ENCODE data around the gene PCSK4. TPM values are rescaled to one million over a fixed set of nuclear protein-coding genes. Genes with fewer than 3 reads are reported as not detected.
A peak's percentile ranks its signal among the peaks of the same experiment; 100 is the strongest.

PCSK4 gene
- total and polyA plus RNA-seq, 9 of the 15 experiments (the other 6 are each of a cell fraction or from before 2014, with no cell fraction given) = 0.01 to 9.1 (median 2.1) TPM; not detected in 1

DNA sequence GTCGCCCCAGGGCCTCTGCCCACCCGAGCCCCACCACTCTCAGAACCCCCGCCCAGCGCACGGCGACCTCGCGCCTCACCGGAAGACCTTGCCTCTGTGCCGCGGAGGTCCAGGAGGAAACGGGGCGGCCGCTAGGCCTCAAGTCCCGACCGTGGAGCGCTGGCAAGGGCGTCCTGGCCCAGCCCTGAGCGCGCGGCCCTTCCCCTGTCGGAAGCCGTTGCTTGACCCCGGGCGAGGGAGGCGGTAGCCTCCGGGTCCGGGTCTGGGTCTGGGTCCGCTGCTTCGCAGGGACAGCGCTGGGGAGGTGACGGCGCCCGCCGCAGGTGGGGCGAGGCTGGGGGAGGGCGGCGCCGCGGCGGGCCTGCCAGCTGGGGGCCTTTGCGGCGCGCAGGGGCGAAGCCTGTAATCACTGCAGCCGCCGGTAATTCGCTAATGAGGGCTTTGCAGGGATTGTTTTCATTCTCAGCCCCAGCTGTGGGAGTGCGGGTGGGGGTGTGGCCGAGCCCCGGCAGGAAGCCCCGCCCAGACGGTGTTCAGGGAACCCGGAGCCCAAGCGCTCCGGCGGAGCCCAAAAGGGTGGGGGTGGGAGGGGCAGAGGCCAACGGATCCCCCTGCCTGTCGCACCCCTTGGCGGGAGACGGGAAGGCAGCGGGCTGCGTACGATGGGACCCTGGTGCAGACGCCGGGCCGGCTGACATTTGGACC is 19.7 kb downstream of the PCSK4 start:
- no peaks in the 10 kb centered on the region for H3K9me1 ChIP-seq (ENCODE audit: control insufficient read depth, insufficient read depth, low read length)
- no peak overlapping the region for H3K27ac ChIP-seq (ENCODE audit: extremely low read depth, low read depth, low read length)
- H2AFZ ChIP-seq (ENCODE audit: low read depth, low read length) = no peak overlapping the region
- WGBS (ENCODE audit: insufficient coverage, low coverage, missing lambda C conversion rate) = 26% methylated on average over 27 of the region's 67 CpGs
- CTCF ChIA-PET (ENCODE audit: low intra/inter-chr PET ratio) = interaction anchor here (0.6 kb wide), 1 partner anchor 43 kb away, joined by 3 read pairs; no protein-coding TSS in a partner anchor
- no peaks in the 10 kb centered on the region for H3K27me3 ChIP-seq (ENCODE audit: control insufficient read depth in 2 of 2, insufficient read depth in 2 of 2, low read length in 2 of 2)
- POLR2A ChIA-PET = interaction anchor here (0.6 to 1.4 kb wide), 3 partner anchors 12 to 50 kb away, joined by 3 to 7 read pairs (median 6); no protein-coding TSS in a partner anchor
- H3K4me2 ChIP-seq (ENCODE audit: insufficient read depth, low read length) = 0 out of 2 replicates have a peak overlapping the region, but pooled peaks have one; percentile 13
- peaks cover 26% of the 10 kb centered on the region for H3K79me2 ChIP-seq (ENCODE audit: control insufficient read depth, insufficient read depth, low read length)
- H3K4me3 ChIP-seq = no peak overlapping the region
- DNase-seq (ENCODE audit: extremely low read depth in 1 of 4, low spot score in 3 of 4) (peak; percentile 64 to 80 (median 76)), ATAC-seq (peak; percentile 76), FAIRE-seq (peak; percentile 11)
- BruUV-seq (replicated peaks) = no TSS peak
- peak overlapping the region in 1 of 2 experiments; percentile 32; a peak in 1 of 4 replicates for H3K9ac ChIP-seq (ENCODE audit: insufficient read depth in 1 of 2, low read depth in 2 of 2, low read length in 2 of 2)
- no peaks in the 10 kb centered on the region for H3K9me3 ChIP-seq (replicated peaks; ENCODE audit: control insufficient read depth, insufficient read depth, low read depth, low read length)
- in situ Hi-C loops (cut with MboI) (no loop called here), intact Hi-C loops (cut with micrococcal nuclease) (no loop called here)
- H3K36me3 ChIP-seq (ENCODE audit: control insufficient read depth, insufficient read depth, low read length) = peaks cover 13% of the 10 kb centered on the region; the same call in 1 of the 3 replicates
- H4K20me1 ChIP-seq (replicated peaks; ENCODE audit: control insufficient read depth, insufficient read depth, low read length) = peaks cover 14% of the 10 kb centered on the region
- peaks cover 6 to 85% of the 10 kb centered on the region in 2 experiments; a peak in 4 of 5 replicates for H3K4me1 ChIP-seq (replicated peaks in 1 of 2; ENCODE audit: control insufficient read depth in 2 of 2, insufficient read depth in 2 of 2, low read length in 2 of 2)
- TF ChIP-seq ZBTB2 (IDR thresholded peaks at IDR 0.05) (no peak), C11orf30 (IDR thresholded peaks at IDR 0.05; ENCODE audit: low read depth) (no peak), HMGXB4 (CRISPR knock-in tag; IDR thresholded peaks at IDR 0.05) (no peak), RBBP5 (IDR thresholded peaks at IDR 0.05; ENCODE audit: borderline replicate concordance, insufficient read depth, low read length, poor library complexity, severe bottlenecking) (peak; percentile 2), OTX1 (CRISPR knock-in tag; IDR thresholded peaks at IDR 0.05) (no peak), POLR2G (IDR thresholded peaks at IDR 0.05; ENCODE audit: low read depth, low read length) (peak; percentile 71), RCOR1 (IDR thresholded peaks at IDR 0.05; ENCODE audit: borderline replicate concordance in 1 of 2, low read depth in 2 of 2, low read length in 2 of 2) (peak; percentile 90 to 92), BRD4 (IDR thresholded peaks at IDR 0.05) (no peak)
- TF ChIP-seq, protein P1, sequence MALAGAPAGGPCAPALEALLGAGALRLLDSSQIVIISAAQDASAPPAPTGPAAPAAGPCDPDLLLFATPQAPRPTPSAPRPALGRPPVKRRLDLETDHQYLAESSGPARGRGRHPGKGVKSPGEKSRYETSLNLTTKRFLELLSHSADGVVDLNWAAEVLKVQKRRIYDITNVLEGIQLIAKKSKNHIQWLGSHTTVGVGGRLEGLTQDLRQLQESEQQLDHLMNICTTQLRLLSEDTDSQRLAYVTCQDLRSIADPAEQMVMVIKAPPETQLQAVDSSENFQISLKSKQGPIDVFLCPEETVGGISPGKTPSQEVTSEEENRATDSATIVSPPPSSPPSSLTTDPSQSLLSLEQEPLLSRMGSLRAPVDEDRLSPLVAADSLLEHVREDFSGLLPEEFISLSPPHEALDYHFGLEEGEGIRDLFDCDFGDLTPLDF (CRISPR knock-in tag; IDR thresholded peaks at IDR 0.05) = no peak
- TF ChIP-seq, protein P2, sequence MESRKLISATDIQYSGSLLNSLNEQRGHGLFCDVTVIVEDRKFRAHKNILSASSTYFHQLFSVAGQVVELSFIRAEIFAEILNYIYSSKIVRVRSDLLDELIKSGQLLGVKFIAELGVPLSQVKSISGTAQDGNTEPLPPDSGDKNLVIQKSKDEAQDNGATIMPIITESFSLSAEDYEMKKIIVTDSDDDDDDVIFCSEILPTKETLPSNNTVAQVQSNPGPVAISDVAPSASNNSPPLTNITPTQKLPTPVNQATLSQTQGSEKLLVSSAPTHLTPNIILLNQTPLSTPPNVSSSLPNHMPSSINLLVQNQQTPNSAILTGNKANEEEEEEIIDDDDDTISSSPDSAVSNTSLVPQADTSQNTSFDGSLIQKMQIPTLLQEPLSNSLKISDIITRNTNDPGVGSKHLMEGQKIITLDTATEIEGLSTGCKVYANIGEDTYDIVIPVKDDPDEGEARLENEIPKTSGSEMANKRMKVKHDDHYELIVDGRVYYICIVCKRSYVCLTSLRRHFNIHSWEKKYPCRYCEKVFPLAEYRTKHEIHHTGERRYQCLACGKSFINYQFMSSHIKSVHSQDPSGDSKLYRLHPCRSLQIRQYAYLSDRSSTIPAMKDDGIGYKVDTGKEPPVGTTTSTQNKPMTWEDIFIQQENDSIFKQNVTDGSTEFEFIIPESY (CRISPR knock-in tag; IDR thresholded peaks at IDR 0.05) = 0 out of 2 replicates have a peak, but pooled peaks have one; percentile 19
- TF ChIP-seq, protein P3, sequence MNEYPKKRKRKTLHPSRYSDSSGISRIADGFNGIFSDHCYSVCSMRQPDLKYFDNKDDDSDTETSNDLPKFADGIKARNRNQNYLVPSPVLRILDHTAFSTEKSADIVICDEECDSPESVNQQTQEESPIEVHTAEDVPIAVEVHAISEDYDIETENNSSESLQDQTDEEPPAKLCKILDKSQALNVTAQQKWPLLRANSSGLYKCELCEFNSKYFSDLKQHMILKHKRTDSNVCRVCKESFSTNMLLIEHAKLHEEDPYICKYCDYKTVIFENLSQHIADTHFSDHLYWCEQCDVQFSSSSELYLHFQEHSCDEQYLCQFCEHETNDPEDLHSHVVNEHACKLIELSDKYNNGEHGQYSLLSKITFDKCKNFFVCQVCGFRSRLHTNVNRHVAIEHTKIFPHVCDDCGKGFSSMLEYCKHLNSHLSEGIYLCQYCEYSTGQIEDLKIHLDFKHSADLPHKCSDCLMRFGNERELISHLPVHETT (CRISPR knock-in tag; conservative IDR thresholded peaks at IDR 0.05 in 1 of 2, IDR thresholded peaks at IDR 0.05 in 1 of 2) = no peak
